ENCODE data around the gene RANBP1.

GRCh38 chr22:20142711-20143621 lies 27.1 kb downstream of the RANBP1 start:
- no peak for TF ChIP-seq CTCF (IDR thresholded peaks at IDR 0.05)
- TF ChIP-seq POLR2A (IDR thresholded peaks at IDR 0.05), result no peak
